GM12878 (cell line): ENCODE data around the gene HYDIN. TPM values are rescaled to one million over a fixed set of nuclear protein-coding genes. Genes with fewer than 3 reads are reported as not detected.

ENCODE experiments used
- ATAC-seq: fragments of 200-7000 bp; cut with Tn5 transposase; 3 replicates; pipeline ENCODE4 v1.9.1; 2020; ENCODE audit warnings: mild to moderate bottlenecking, moderate library complexity
- BruUV-seq: library from RNA; stranded (reverse); fragments of 400-500 nt; replicated peaks from 2 replicates; lab custom pipeline; 2021; lab: Mats Ljungman, UMichigan
- CTCF ChIA-PET: fragments of 300-600 bp; sonication (Branson Sonifier 250); formaldehyde crosslinking; extraction: SDS; loops from one replicate; lab custom pipeline; 2021; ENCODE audit warnings: inconsistent platforms; lab: Yijun Ruan, JAX
- POLR2A ChIA-PET: fragments of 350-600 bp; formaldehyde crosslinking; extraction: SDS; loops from one replicate; lab custom pipeline; 2021; ENCODE audit warnings: inconsistent platforms; lab: Charles Lee
- RAD21 ChIA-PET: fragments of 300-600 bp; sonication (Branson Sonifier 250); formaldehyde crosslinking; loops from one replicate; lab custom pipeline; 2023; ENCODE audit warnings: antibody characterized with exemption; ENCODE audit not compliant: unreplicated experiment; lab: Charles Lee
- SMC1A ChIA-PET: fragments of 300-600 bp; sonication (Branson Sonifier 250); formaldehyde crosslinking; loops from one replicate; lab custom pipeline; 2023; ENCODE audit not compliant: unreplicated experiment, uncharacterized antibody; lab: Charles Lee
- DNase-seq: peaks from one replicate; pipeline ENCODE4 v3.0.0-alpha.2; 2011; ENCODE audit warnings: low read depth, low spot score
- FAIRE-seq: peaks from 3 replicates; lab custom pipeline; 2011; peaks lifted over from hg19 to GRCh38; lab: Jason Lieb, UNC
- H2AFZ ChIP-seq: 2 replicates; pipeline ENCODE4 v1.6.0; 2011; ENCODE audit warnings: low read depth, low read length, control low read depth; ENCODE audit not compliant: control insufficient read depth
- H3K27ac ChIP-seq: 2 replicates; pipeline ENCODE4 v1.5.1; 2011; ENCODE audit warnings: control low read depth; ENCODE audit not compliant: control insufficient read depth, insufficient read depth
- H3K27me3 ChIP-seq, 2 experiments: replicated peaks in 1 of 2; 2 replicates each; pipeline versions ENCODE4 v1.6.0 to v1.6.1; 2011; ENCODE audit warnings: low read length in 1 of 2; ENCODE audit not compliant: control insufficient read depth in 2 of 2, insufficient read depth in 2 of 2
- H3K36me3 ChIP-seq, 2 experiments: 2 replicates each; pipeline ENCODE4 v1.5.1; 2011; ENCODE audit warnings: low read length in 1 of 2; ENCODE audit not compliant: control insufficient read depth in 2 of 2, insufficient read depth in 2 of 2
- H3K4me1 ChIP-seq: 2 replicates; pipeline ENCODE4 v1.6.1; 2011; ENCODE audit warnings: mild to moderate bottlenecking, low read length, moderate library complexity, mixed read lengths; ENCODE audit not compliant: control insufficient read depth, insufficient read depth
- H3K4me2 ChIP-seq: 2 replicates; pipeline ENCODE4 v1.6.0; 2011; ENCODE audit warnings: control low read depth; ENCODE audit not compliant: control insufficient read depth, insufficient read depth
- H3K4me3 ChIP-seq: fragments of 200-600 bp; sonication (generic); 2 replicates; pipeline ENCODE4 v1.5.1; 2016
- H3K79me2 ChIP-seq: 2 replicates; pipeline ENCODE4 v1.6.0; 2011; ENCODE audit warnings: low read length; ENCODE audit not compliant: control insufficient read depth, insufficient read depth
- H3K9ac ChIP-seq: 2 replicates; pipeline ENCODE4 v1.8.0; 2011; ENCODE audit warnings: low read length, control low read depth, mixed read lengths; ENCODE audit not compliant: control insufficient read depth, insufficient read depth
- H3K9me3 ChIP-seq: replicated peaks from 3 replicates; pipeline ENCODE4 v1.5.1; 2011; ENCODE audit warnings: mild to moderate bottlenecking, low read length; ENCODE audit not compliant: control insufficient read depth, insufficient read depth
- H4K20me1 ChIP-seq: 2 replicates; pipeline ENCODE4 v1.6.0; 2011; ENCODE audit not compliant: control insufficient read depth, insufficient read depth
- KDM1A ChIP-seq: fragments of 200-600 bp; sonication (generic); IDR thresholded peaks from 2 replicates; pipeline ENCODE4 v1.6.1; 2016; ENCODE audit warnings: borderline replicate concordance
- NR2F1 ChIP-seq: fragments of 450-650 bp; conservative IDR thresholded peaks from 2 replicates; pipeline ENCODE4 v1.6.1; 2017; ENCODE audit warnings: mild to moderate bottlenecking
- NRF1 ChIP-seq: conservative IDR thresholded peaks from 2 replicates; pipeline ENCODE4 v1.6.1; 2011; ENCODE audit warnings: mild to moderate bottlenecking, low read depth, low read length, improper control_type of control experiment
- PAX5 ChIP-seq: IDR thresholded peaks from 2 replicates; pipeline ENCODE4 v1.6.1; 2011; ENCODE audit warnings: low read depth, low read length, borderline replicate concordance
- SMAD1 ChIP-seq: fragments of 450-650 bp; IDR thresholded peaks from 2 replicates; pipeline ENCODE4 v1.6.1; 2018; ENCODE audit warnings: mild to moderate bottlenecking, low read depth; ENCODE audit not compliant: partially characterized antibody
- WGBS: methylation state at CpG from one replicate; pipeline ENCODE4 v1.1.6; 2016; ENCODE audit warnings: low lambda C conversion rate; ENCODE audit not compliant: insufficient replicate concordance, insufficient coverage; ENCODE audit errors: missing lambda C conversion rate; 5-methylcytosine and 5-hydroxymethylcytosine counted together
- in situ Hi-C: fragments of 300-500 bp; cut with MboI; formaldehyde crosslinking; loops from 9 replicates; pipeline ENCODE4 v1.14.3; 2018; ENCODE audit warnings: mixed read lengths
- intact Hi-C: fragments of 100-400 bp; cut with micrococcal nuclease; formaldehyde crosslinking; loops from one replicate; pipeline ENCODE4 v1.14.2; 2022; ENCODE audit not compliant: unreplicated experiment
- polyA plus RNA-seq, 11 experiments: library from polyadenylated mRNA; depleted of rRNA in 4 of 11; unstranded in 6 of 11; stranded (reverse) in 5 of 11; fragments of >200 nt; fragmentation: Nextera tagmentation in 4 of 11; fragmentation: Illumina TruSeq in 1 of 11; extraction: Ambion mirVana in 4 of 11; extraction: Trizol in 1 of 11; gene quantifications; 1 replicate in 1 of 11; 2 replicates in 10 of 11; pipeline versions ENCODE4 v1.2.1 to v1.2.3, GENCODE V29; 2011 to 2016; ENCODE audit warnings: inconsistent platforms in 2 of 11, missing spikeins in 2 of 11, low read depth in 1 of 11
- total RNA-seq, 4 experiments: library from RNA; depleted of rRNA in 3 of 4; stranded (reverse); fragments of >200 nt in 3 of 4; fragmentation: Illumina TruSeq in 1 of 4; extraction: Trizol in 1 of 4; gene quantifications; 2 replicates each; pipeline versions ENCODE4 v1.2.1 to v1.2.3, GENCODE V29; 2013 to 2021
- TF ChIP-seq, protein P1 (sequence below): IDR thresholded peaks from 2 replicates; pipeline ENCODE4 v1.6.1; 2012; ENCODE audit warnings: mild to moderate bottlenecking, low read depth, low read length
- TF ChIP-seq, protein P2 (sequence below): IDR thresholded peaks from 2 replicates; pipeline ENCODE4 v1.6.1; 2012; ENCODE audit warnings: low read depth, low read length, improper control_type of control experiment

The HYDIN gene
- total and polyA plus RNA-seq, 10 of the 15 experiments (the other 5 are each of a cell fraction or from before 2014, with no cell fraction given): 0.01 to 0.30 (median 0.10) TPM; not detected in 7

DNA sequence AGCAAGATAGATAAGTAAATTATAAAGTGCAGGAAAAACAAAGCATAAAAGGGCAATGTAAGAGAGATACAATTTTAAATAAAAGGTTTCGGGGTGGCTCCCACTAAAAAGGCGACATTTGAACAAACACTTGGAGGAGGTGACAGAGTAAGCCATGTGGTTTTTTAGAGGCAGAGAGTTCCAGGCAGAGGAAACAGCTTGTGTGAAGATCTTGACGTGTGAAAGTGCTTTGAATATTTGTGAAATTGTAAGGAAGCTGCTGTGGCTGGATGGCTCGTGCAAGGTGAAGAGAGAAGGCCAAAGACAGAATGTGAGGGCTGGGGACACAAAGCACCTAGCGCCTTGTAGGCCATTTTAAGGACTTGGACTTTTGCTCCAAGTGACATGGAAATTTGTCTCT, 28.6 kb upstream of the HYDIN start:
- BruUV-seq: no TSS peak
- no peak overlapping the region for H3K9ac ChIP-seq
- no peaks in the 10 kb centered on the region for H4K20me1 ChIP-seq
- intact Hi-C loops (no loop called here), in situ Hi-C loops (no loop called here)
- no peak overlapping the region for H3K4me3 ChIP-seq
- POLR2A ChIA-PET: no interaction called here
- FAIRE-seq: no peak
- no peaks in the 10 kb centered on the region for H3K36me3 ChIP-seq
- RAD21 ChIA-PET: no interaction called here
- H3K27ac ChIP-seq: no peak overlapping the region
- no peak for ATAC-seq
- WGBS: 27% methylated on average over 5 of the region's 5 CpGs
- H3K4me2 ChIP-seq: no peak overlapping the region
- CTCF ChIA-PET: no interaction called here
- no peaks in the 10 kb centered on the region for H3K9me3 ChIP-seq
- no peak overlapping the region for H2AFZ ChIP-seq
- no peaks in the 10 kb centered on the region for H3K4me1 ChIP-seq
- TF ChIP-seq, protein P1, sequence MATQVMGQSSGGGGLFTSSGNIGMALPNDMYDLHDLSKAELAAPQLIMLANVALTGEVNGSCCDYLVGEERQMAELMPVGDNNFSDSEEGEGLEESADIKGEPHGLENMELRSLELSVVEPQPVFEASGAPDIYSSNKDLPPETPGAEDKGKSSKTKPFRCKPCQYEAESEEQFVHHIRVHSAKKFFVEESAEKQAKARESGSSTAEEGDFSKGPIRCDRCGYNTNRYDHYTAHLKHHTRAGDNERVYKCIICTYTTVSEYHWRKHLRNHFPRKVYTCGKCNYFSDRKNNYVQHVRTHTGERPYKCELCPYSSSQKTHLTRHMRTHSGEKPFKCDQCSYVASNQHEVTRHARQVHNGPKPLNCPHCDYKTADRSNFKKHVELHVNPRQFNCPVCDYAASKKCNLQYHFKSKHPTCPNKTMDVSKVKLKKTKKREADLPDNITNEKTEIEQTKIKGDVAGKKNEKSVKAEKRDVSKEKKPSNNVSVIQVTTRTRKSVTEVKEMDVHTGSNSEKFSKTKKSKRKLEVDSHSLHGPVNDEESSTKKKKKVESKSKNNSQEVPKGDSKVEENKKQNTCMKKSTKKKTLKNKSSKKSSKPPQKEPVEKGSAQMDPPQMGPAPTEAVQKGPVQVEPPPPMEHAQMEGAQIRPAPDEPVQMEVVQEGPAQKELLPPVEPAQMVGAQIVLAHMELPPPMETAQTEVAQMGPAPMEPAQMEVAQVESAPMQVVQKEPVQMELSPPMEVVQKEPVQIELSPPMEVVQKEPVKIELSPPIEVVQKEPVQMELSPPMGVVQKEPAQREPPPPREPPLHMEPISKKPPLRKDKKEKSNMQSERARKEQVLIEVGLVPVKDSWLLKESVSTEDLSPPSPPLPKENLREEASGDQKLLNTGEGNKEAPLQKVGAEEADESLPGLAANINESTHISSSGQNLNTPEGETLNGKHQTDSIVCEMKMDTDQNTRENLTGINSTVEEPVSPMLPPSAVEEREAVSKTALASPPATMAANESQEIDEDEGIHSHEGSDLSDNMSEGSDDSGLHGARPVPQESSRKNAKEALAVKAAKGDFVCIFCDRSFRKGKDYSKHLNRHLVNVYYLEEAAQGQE: no peak
- TF ChIP-seq PAX5: no peak
- TF ChIP-seq, protein P2, sequence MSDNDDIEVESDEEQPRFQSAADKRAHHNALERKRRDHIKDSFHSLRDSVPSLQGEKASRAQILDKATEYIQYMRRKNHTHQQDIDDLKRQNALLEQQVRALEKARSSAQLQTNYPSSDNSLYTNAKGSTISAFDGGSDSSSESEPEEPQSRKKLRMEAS: no peak
- TF ChIP-seq KDM1A: no peak
- no peak for TF ChIP-seq NR2F1
- no peak for TF ChIP-seq NRF1
- TF ChIP-seq SMAD1: no peak
- DNase-seq: no peak
- H3K27me3 ChIP-seq: no peaks in the 10 kb centered on the region
- SMC1A ChIA-PET: no interaction called here
- no peaks in the 10 kb centered on the region for H3K79me2 ChIP-seq
